Measurements from ENCODE around the gene HIPK2.

- TF ChIP-seq RAD21 (IDR thresholded peaks at IDR 0.05; ENCODE audit: low read length) (no peak), RCOR1 (IDR thresholded peaks at IDR 0.05; ENCODE audit: insufficient replicate concordance, low read length) (no peak), POLR2A (IDR thresholded peaks at IDR 0.05; ENCODE audit: low read depth, low read length) (no peak), NFE2L2 (IDR thresholded peaks at IDR 0.05; ENCODE audit: low read depth, low read length) (no peak), CTCF (conservative IDR thresholded peaks at IDR 0.05; ENCODE audit: low read depth, low read length) (no peak)
Measured at GRCh38 chr7:139735912-139736595, 41.7 kb downstream of the HIPK2 start.

All from IMR-90 (cell line).